IMR-90 (cell line): ENCODE results near the gene GEMIN8. TPM values are rescaled to one million over a fixed set of nuclear protein-coding genes. Genes with fewer than 3 reads are reported as not detected.

Experiments used
- ATAC-seq: fragments of 200-7000 bp; cut with Tn5 transposase; 2 replicates; pipeline ENCODE4 v1.9.1; 2020; ENCODE audit warnings: low read depth, mild to moderate bottlenecking, moderate library complexity
- BruUV-seq: library from RNA; stranded (reverse); fragments of 400-500 nt; replicated peaks from 2 replicates; lab custom pipeline; 2021; lab: Mats Ljungman, UMichigan
- CTCF ChIA-PET: fragments of 300-600 bp; formaldehyde crosslinking; extraction: SDS; loops from one replicate; lab custom pipeline; 2021; ENCODE audit warnings: antibody characterized with exemption; lab: Yijun Ruan, JAX
- POLR2A ChIA-PET: fragments of 300-600 bp; sonication (Branson Sonifier 250); formaldehyde crosslinking; loops from one replicate; lab custom pipeline; 2022; ENCODE audit warnings: antibody characterized with exemption; ENCODE audit not compliant: unreplicated experiment; lab: Charles Lee
- DNase-seq: peaks from one replicate; pipeline ENCODE4 v3.0.0; 2013
- H2AFZ ChIP-seq: replicated peaks from 2 replicates; pipeline ENCODE3; 2013; ENCODE audit warnings: low read length, mild to moderate bottlenecking; ENCODE audit not compliant: poor library complexity
- H2AK5ac ChIP-seq: 2 replicates; pipeline ENCODE4 v1.6.1; 2013; ENCODE audit warnings: low read depth, low read length, inconsistent platforms
- H2AK9ac ChIP-seq: replicated peaks from 2 replicates; pipeline ENCODE3; 2013; ENCODE audit warnings: mild to moderate bottlenecking, low read depth, low read length, moderate library complexity; ENCODE audit not compliant: poor library complexity
- H2BK120ac ChIP-seq: 2 replicates; pipeline ENCODE4 v1.6.1; 2013; ENCODE audit warnings: low read depth, low read length, inconsistent platforms
- H2BK15ac ChIP-seq: 3 replicates; pipeline ENCODE4 v1.6.1; 2013; ENCODE audit warnings: low read depth, low read length, inconsistent platforms
- H2BK20ac ChIP-seq: 2 replicates; pipeline ENCODE4 v1.6.1; 2013; ENCODE audit warnings: low read depth, mild to moderate bottlenecking, inconsistent platforms, low read length, moderate library complexity
- H2BK5ac ChIP-seq: 2 replicates; pipeline ENCODE4 v1.6.1; 2013; ENCODE audit warnings: mild to moderate bottlenecking, low read depth, low read length, inconsistent platforms; ENCODE audit not compliant: poor library complexity, severe bottlenecking
- H3K14ac ChIP-seq: replicated peaks from 2 replicates; pipeline ENCODE4 v1.6.1; 2013; ENCODE audit warnings: low read depth, low read length, inconsistent platforms
- H3K18ac ChIP-seq: 2 replicates; pipeline ENCODE4 v1.6.1; 2013; ENCODE audit warnings: low read depth, low read length, control low read depth
- H3K23ac ChIP-seq: 2 replicates; pipeline ENCODE4 v1.6.1; 2013; ENCODE audit warnings: low read depth, low read length, inconsistent platforms
- H3K27ac ChIP-seq: 2 replicates; pipeline ENCODE4 v1.5.1; 2013; ENCODE audit warnings: mild to moderate bottlenecking, control low read depth, low read length; ENCODE audit not compliant: insufficient read depth
- H3K27me3 ChIP-seq: 2 replicates; pipeline ENCODE4 v1.6.1; 2013; ENCODE audit warnings: low read length; ENCODE audit not compliant: control insufficient read depth, insufficient read depth
- H3K36me3 ChIP-seq: 2 replicates; pipeline ENCODE4 v1.6.1; 2013; ENCODE audit warnings: low read length, mixed read lengths; ENCODE audit not compliant: control insufficient read depth, insufficient read depth
- H3K4ac ChIP-seq: 2 replicates; pipeline ENCODE4 v1.6.1; 2013; ENCODE audit warnings: low read depth, low read length, inconsistent platforms
- H3K4me1 ChIP-seq: 2 replicates; pipeline ENCODE4 v1.6.1; 2013; ENCODE audit warnings: low read length, mixed read lengths; ENCODE audit not compliant: control insufficient read depth, insufficient read depth
- H3K4me2 ChIP-seq: 2 replicates; pipeline ENCODE4 v1.6.1; 2013; ENCODE audit warnings: low read depth, mild to moderate bottlenecking, control low read depth, low read length, moderate library complexity
- H3K4me3 ChIP-seq: 2 replicates; pipeline ENCODE4 v1.5.1; 2013; ENCODE audit warnings: low read depth, mild to moderate bottlenecking, control low read depth, low read length, moderate library complexity; ENCODE audit not compliant: insufficient read depth
- H3K56ac ChIP-seq: 2 replicates; pipeline ENCODE4 v1.6.1; 2013; ENCODE audit warnings: low read length, inconsistent platforms; ENCODE audit not compliant: insufficient read depth; ENCODE audit errors: extremely low read depth
- H3K79me1 ChIP-seq, 2 experiments: 2 replicates each; pipeline ENCODE4 v1.6.1; 2013; ENCODE audit warnings: low read length in 2 of 2, inconsistent platforms in 1 of 2, low read depth in 1 of 2
- H3K9ac ChIP-seq: 2 replicates; pipeline ENCODE4 v1.6.1; 2013; ENCODE audit warnings: low read depth, low read length, control low read depth
- H3K9me1 ChIP-seq: 2 replicates; pipeline ENCODE4 v1.6.1; 2013; ENCODE audit warnings: low read length, inconsistent platforms; ENCODE audit not compliant: insufficient read depth
- H3K9me3 ChIP-seq: 2 replicates; pipeline ENCODE4 v1.6.1; 2013; ENCODE audit warnings: low read length; ENCODE audit not compliant: control insufficient read depth, insufficient read depth
- H4K20me1 ChIP-seq: 2 replicates; pipeline ENCODE4 v1.6.1; 2013; ENCODE audit warnings: low read length, inconsistent platforms; ENCODE audit not compliant: insufficient read depth
- H4K5ac ChIP-seq: 2 replicates; pipeline ENCODE4 v1.6.1; 2013; ENCODE audit warnings: mild to moderate bottlenecking, low read depth, low read length, control low read depth
- H4K8ac ChIP-seq, 2 experiments: 2 replicates each; pipeline ENCODE4 v1.6.1; 2013; ENCODE audit warnings: low read depth in 2 of 2, low read length in 2 of 2, control low read depth in 1 of 2, inconsistent platforms in 1 of 2
- H4K91ac ChIP-seq: 2 replicates; pipeline ENCODE4 v1.6.1; 2013; ENCODE audit warnings: low read depth, low read length, inconsistent platforms; ENCODE audit not compliant: insufficient read depth
- CEBPB ChIP-seq: IDR thresholded peaks from 2 replicates; pipeline ENCODE4 v1.6.1; 2012; ENCODE audit warnings: low read depth, low read length, improper control_type of control experiment
- CHD1 ChIP-seq: IDR thresholded peaks from 2 replicates; pipeline ENCODE4 v1.6.1; 2012; ENCODE audit warnings: low read depth, low read length, improper control_type of control experiment
- MAZ ChIP-seq: IDR thresholded peaks from 2 replicates; pipeline ENCODE4 v1.6.1; 2012; ENCODE audit warnings: low read depth, mild to moderate bottlenecking, low read length, improper control_type of control experiment, moderate library complexity, borderline replicate concordance
- MXI1 ChIP-seq: IDR thresholded peaks from 2 replicates; pipeline ENCODE4 v1.6.1; 2012; ENCODE audit warnings: low read depth, mild to moderate bottlenecking, low read length, moderate library complexity, borderline replicate concordance
- POLR2A ChIP-seq: IDR thresholded peaks from 2 replicates; pipeline ENCODE4 v1.6.1; 2012; ENCODE audit warnings: mild to moderate bottlenecking, low read depth, low read length
- WGBS, 2 experiments: methylation state at CpG; one replicate each; pipeline versions ENCODE4 v1.1.5 to v1.1.7; 2013; ENCODE audit warnings: missing lambda C conversion rate in 2 of 2; ENCODE audit not compliant: insufficient read length in 1 of 2; ENCODE audit errors: extremely low coverage in 2 of 2; 5-methylcytosine and 5-hydroxymethylcytosine counted together
- dilution Hi-C: fragments of 300-500 bp; cut with HindIII; formaldehyde crosslinking; loops from one replicate; pipeline ENCODE4 v1.14.3; 2018; ENCODE audit warnings: low sequenced_read_pairs; ENCODE audit not compliant: unreplicated experiment
- in situ Hi-C: fragments of 300-500 bp; cut with MboI; formaldehyde crosslinking; loops from 3 replicates; pipeline ENCODE4 v1.14.3; 2019; ENCODE audit warnings: low sequenced_read_pairs, inconsistent platforms, mixed read lengths
- intact Hi-C: fragments of 100-400 bp; cut with micrococcal nuclease; formaldehyde crosslinking; loops from 2 replicates; pipeline ENCODE4 v1.10.0; 2022
- polyA plus RNA-seq, 3 experiments: library from polyadenylated mRNA; depleted of rRNA; stranded (reverse); fragments of >200 nt; gene quantifications; 2 replicates each; pipeline ENCODE4 v1.2.3, GENCODE V29; 2012; ENCODE audit warnings: low replicate concordance in 1 of 3
- total RNA-seq: library from RNA; depleted of rRNA; stranded (reverse); fragments of >200 nt; gene quantifications from 2 replicates; pipeline ENCODE4 v1.2.3, GENCODE V29; 2012
- TF ChIP-seq, protein P1 (sequence below): fragments of 150-350 bp; IDR thresholded peaks from 2 replicates; pipeline ENCODE4 v1.6.1; 2017; ENCODE audit warnings: mild to moderate bottlenecking, antibody characterized with exemption, low read length, low read depth
- TF ChIP-seq, protein P2 (sequence below): fragments of 150-350 bp; IDR thresholded peaks from 2 replicates; pipeline ENCODE4 v1.6.1; 2016; ENCODE audit warnings: low read depth, mild to moderate bottlenecking, low read length, moderate library complexity, borderline replicate concordance
- TF ChIP-seq, protein P3 (sequence below): conservative IDR thresholded peaks from 2 replicates; pipeline ENCODE4 v1.5.1; 2012; ENCODE audit warnings: mild to moderate bottlenecking, low read depth, low read length, improper control_type of control experiment

Gene GEMIN8
- total and polyA plus RNA-seq, 2 of the 4 experiments (the other 2 are of a cell fraction), result 12.0 to 24.1 TPM

DNA sequence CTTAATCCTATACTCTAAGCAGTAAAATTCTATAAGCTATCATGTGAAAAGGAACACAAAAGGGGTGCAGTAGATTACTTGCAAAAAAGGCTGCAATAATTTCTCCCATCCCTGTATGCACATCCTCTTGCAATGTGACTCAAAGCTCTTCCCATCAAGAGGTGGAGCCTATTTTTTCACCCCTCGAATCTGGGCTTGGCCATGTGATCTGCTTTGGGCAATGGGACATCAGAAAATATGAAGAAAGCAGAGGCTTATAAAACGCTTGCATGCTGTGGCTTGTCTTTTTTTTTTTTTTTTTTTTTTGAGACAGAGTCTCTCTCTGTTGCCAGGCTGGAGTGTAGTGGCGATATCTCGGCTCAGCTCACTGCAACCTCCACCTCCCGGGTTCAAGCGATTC is 33.0 kb downstream of the GEMIN8 start:
- no TSS peak for BruUV-seq
- Histone ChIP-seq H2BK5ac (no peak overlapping the region), H3K27me3 (peaks cover 16% of the 10 kb centered on the region), H2BK20ac (no peak overlapping the region), H2BK15ac (no peak overlapping the region), H2BK120ac (no peak overlapping the region), H3K56ac (no peak overlapping the region), H3K4me3 (no peak overlapping the region), H3K9ac (no peak overlapping the region), H3K79me1 (no peaks in the 10 kb centered on the region), H2AFZ (no peak overlapping the region), H3K4ac (no peak overlapping the region), H4K8ac (no peak overlapping the region), H3K14ac (no peak overlapping the region), H3K9me1 (no peaks in the 10 kb centered on the region), H3K9me3 (no peaks in the 10 kb centered on the region), H2AK9ac (no peak overlapping the region), H2AK5ac (no peak overlapping the region), H3K4me1 (no peaks in the 10 kb centered on the region), H3K18ac (no peak overlapping the region), H3K27ac (no peak overlapping the region), H3K36me3 (no peaks in the 10 kb centered on the region), H3K23ac (no peak overlapping the region), H4K91ac (no peak overlapping the region), H3K4me2 (no peak overlapping the region), H4K5ac (no peak overlapping the region), H4K20me1 (no peaks in the 10 kb centered on the region)
- POLR2A ChIA-PET, result no interaction called here
- intact Hi-C loops (no loop called here), in situ Hi-C loops (no loop called here), dilution Hi-C loops (no loop called here)
- ATAC-seq (no peak), DNase-seq (no peak)
- WGBS, 2 experiments, result no CpG with 5 or more reads among the region's 6 CpGs
- TF ChIP-seq MAZ (no peak), POLR2A (no peak), CHD1 (no peak), CEBPB (no peak), MXI1 (no peak)
- TF ChIP-seq, protein P1, sequence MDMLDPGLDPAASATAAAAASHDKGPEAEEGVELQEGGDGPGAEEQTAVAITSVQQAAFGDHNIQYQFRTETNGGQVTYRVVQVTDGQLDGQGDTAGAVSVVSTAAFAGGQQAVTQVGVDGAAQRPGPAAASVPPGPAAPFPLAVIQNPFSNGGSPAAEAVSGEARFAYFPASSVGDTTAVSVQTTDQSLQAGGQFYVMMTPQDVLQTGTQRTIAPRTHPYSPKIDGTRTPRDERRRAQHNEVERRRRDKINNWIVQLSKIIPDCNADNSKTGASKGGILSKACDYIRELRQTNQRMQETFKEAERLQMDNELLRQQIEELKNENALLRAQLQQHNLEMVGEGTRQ, result no peak
- TF ChIP-seq, protein P2, sequence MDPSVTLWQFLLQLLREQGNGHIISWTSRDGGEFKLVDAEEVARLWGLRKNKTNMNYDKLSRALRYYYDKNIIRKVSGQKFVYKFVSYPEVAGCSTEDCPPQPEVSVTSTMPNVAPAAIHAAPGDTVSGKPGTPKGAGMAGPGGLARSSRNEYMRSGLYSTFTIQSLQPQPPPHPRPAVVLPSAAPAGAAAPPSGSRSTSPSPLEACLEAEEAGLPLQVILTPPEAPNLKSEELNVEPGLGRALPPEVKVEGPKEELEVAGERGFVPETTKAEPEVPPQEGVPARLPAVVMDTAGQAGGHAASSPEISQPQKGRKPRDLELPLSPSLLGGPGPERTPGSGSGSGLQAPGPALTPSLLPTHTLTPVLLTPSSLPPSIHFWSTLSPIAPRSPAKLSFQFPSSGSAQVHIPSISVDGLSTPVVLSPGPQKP, result no peak
- TF ChIP-seq, protein P3, sequence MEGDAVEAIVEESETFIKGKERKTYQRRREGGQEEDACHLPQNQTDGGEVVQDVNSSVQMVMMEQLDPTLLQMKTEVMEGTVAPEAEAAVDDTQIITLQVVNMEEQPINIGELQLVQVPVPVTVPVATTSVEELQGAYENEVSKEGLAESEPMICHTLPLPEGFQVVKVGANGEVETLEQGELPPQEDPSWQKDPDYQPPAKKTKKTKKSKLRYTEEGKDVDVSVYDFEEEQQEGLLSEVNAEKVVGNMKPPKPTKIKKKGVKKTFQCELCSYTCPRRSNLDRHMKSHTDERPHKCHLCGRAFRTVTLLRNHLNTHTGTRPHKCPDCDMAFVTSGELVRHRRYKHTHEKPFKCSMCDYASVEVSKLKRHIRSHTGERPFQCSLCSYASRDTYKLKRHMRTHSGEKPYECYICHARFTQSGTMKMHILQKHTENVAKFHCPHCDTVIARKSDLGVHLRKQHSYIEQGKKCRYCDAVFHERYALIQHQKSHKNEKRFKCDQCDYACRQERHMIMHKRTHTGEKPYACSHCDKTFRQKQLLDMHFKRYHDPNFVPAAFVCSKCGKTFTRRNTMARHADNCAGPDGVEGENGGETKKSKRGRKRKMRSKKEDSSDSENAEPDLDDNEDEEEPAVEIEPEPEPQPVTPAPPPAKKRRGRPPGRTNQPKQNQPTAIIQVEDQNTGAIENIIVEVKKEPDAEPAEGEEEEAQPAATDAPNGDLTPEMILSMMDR, result no peak
- CTCF ChIA-PET, result no interaction called here
